LHCN-M2 (cell line): Measurements from ENCODE around the gene ATP2C2. TPM values are rescaled to one million over a fixed set of nuclear protein-coding genes. Genes with fewer than 3 reads are reported as not detected.
A peak's percentile ranks its signal among the peaks of the same experiment; 100 is the strongest.
"Not testable (repeated sequence)": the region's sequence is repeated elsewhere in the genome, so short reads cannot be mapped to it uniquely, and the experiment has no call there.

Experiments used
- DNase-seq: peaks from one replicate; pipeline ENCODE4 v3.0.0-alpha.2; 2012; ENCODE audit warnings: low read depth
- total RNA-seq: library from RNA; depleted of rRNA; stranded (reverse); fragments of >200 nt; gene quantifications from 2 replicates; pipeline ENCODE4 v1.2.3, GENCODE V29; 2014

Gene ATP2C2
- total RNA-seq, 1 experiment from 2014 or later, result not detected

- DNase-seq, result no peak
These were observed 49.9 kb downstream of the ATP2C2 start for GRCh38 chr16:84418056-84418849.

GRCh38 chr16:84419730-84420129 is 51.4 kb downstream of the ATP2C2 start:
- DNase-seq, result no peak

- not testable (repeated sequence) for DNase-seq
These were observed 52.2 kb downstream of the ATP2C2 start for GRCh38 chr16:84420556-84420955.

GRCh38 chr16:84421081-84421937 is 53.0 kb downstream of the ATP2C2 start:
- DNase-seq, result no peak

GRCh38 chr16:84421938-84422220 is 53.5 kb downstream of the ATP2C2 start:
- no peak for DNase-seq

- peak; percentile 51 for DNase-seq
These were observed 55.1 kb downstream of the ATP2C2 start for GRCh38 chr16:84423416-84423837.

GRCh38 chr16:84425696-84426095 is 57.4 kb downstream of the ATP2C2 start:
- no peak for DNase-seq

GRCh38 chr16:84426804-84427203 is 58.5 kb downstream of the ATP2C2 start:
- no peak for DNase-seq

- no peak for DNase-seq
These were observed 59.2 kb downstream of the ATP2C2 start for GRCh38 chr16:84427553-84427952.

GRCh38 chr16:84430860-84431259 is 62.5 kb downstream of the ATP2C2 start:
- DNase-seq, result no peak

- DNase-seq, result no peak
These were observed 66.5 kb downstream of the ATP2C2 start for GRCh38 chr16:84434800-84435199.

GRCh38 chr16:84436196-84436595 is 67.9 kb downstream of the ATP2C2 start:
- DNase-seq, result no peak

GRCh38 chr16:84438971-84439696 is 70.8 kb downstream of the ATP2C2 start:
- DNase-seq, result no peak

GRCh38 chr16:84442416-84443145 is 74.2 kb downstream of the ATP2C2 start:
- DNase-seq, result no peak

GRCh38 chr16:84443166-84443802 is 74.9 kb downstream of the ATP2C2 start:
- DNase-seq, result no peak

- no peak for DNase-seq
These were observed 76.1 kb downstream of the ATP2C2 start for GRCh38 chr16:84444476-84444875.

GRCh38 chr16:84446084-84446483 is 77.7 kb downstream of the ATP2C2 start:
- DNase-seq, result no peak

- DNase-seq, result peak; percentile 21
These were observed 78.5 kb downstream of the ATP2C2 start for GRCh38 chr16:84446596-84447392.

GRCh38 chr16:84448444-84448843 is 80.1 kb downstream of the ATP2C2 start:
- no peak for DNase-seq
